BJ (cell line): Measurements from ENCODE around the gene SELENOO. TPM values are rescaled to one million over a fixed set of nuclear protein-coding genes. Genes with fewer than 3 reads are reported as not detected.
"Not testable (repeated sequence)": the region's sequence is repeated elsewhere in the genome, so short reads cannot be mapped to it uniquely, and the experiment has no call there.

Experiments used
- CTCF ChIA-PET: fragments of 350-600 bp; formaldehyde crosslinking; extraction: SDS; loops from one replicate; lab custom pipeline; 2021; ENCODE audit warnings: antibody characterized with exemption, inconsistent platforms; lab: Yijun Ruan, JAX
- POLR2A ChIA-PET: fragments of 300-600 bp; sonication (Branson Sonifier 250); formaldehyde crosslinking; extraction: SDS; loops from one replicate; lab custom pipeline; 2021; ENCODE audit warnings: antibody characterized with exemption; lab: Charles Lee
- DNase-seq: peaks from one replicate; pipeline ENCODE4 v3.0.0-alpha.2; 2011; ENCODE audit warnings: low read depth
- H3K27me3 ChIP-seq: 2 replicates; pipeline ENCODE4 v1.6.0; 2011; ENCODE audit warnings: low read length; ENCODE audit not compliant: control insufficient read depth, insufficient read depth
- H3K36me3 ChIP-seq: 2 replicates; pipeline ENCODE4 v1.5.1; 2011; ENCODE audit warnings: low read length; ENCODE audit not compliant: control insufficient read depth, insufficient read depth
- H3K4me3 ChIP-seq: 2 replicates; pipeline ENCODE4 v1.5.1; 2011; ENCODE audit warnings: low read depth, mild to moderate bottlenecking, control low read depth, low read length
- CTCF ChIP-seq: IDR thresholded peaks from 2 replicates; pipeline ENCODE4 v1.5.1; 2011; ENCODE audit warnings: low read depth, mild to moderate bottlenecking, control low read depth, inconsistent platforms, low read length, moderate library complexity; ENCODE audit not compliant: insufficient read depth
- polyA plus RNA-seq: library from polyadenylated mRNA; depleted of rRNA; stranded (reverse); fragments of >200 nt; gene quantifications from 2 replicates; pipeline ENCODE4 v1.2.3, GENCODE V29; 2011

The SELENOO gene
- polyA plus RNA-seq, 1 experiment = 16.7 TPM

GRCh38 chr22:50167689-50168489 is 32.9 kb upstream of the SELENOO start:
- TF ChIP-seq CTCF = no peak
- peaks cover 1% of the 10 kb centered on the region; the same call in 1 of the 2 replicates for H3K36me3 ChIP-seq
- POLR2A ChIA-PET = no interaction called here
- DNase-seq = no peak
- H3K27me3 ChIP-seq = no peaks in the 10 kb centered on the region
- no peak overlapping the region for H3K4me3 ChIP-seq
- CTCF ChIA-PET = no interaction called here

DNA sequence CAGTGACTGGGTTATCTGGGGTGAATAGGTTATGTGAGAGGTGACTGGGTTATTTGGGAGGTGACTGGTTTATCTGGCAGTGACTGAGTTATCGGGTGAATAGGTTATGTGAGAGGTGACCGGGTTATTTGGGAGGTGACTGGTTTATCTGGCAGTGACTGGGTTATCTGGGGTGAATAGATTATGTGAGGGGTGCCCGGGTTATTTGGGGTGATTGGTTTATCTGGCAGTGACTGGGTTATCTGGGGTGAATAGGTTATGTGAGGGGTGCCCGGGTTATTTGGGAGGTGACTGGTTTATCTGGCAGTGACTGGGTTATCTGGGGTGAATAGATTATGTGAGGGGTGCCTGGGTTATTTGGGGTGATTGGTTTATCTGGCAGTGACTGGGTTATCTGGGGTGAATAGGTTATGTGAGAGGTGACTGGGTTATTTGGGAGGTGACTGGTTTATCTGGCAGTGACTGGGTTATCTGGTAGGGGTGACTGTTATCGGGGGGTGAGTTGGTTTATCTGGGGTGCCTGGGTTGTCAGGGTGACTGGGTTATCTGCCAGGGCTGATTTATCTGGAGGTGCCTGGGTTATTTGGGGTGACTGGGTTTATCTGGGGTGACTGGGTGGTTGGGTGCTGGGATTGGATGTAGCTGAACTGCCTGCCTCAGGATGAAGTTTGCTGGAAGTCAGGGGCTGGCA is 32.2 kb upstream of the SELENOO start:
- DNase-seq, H3K36me3 ChIP-seq, H3K27me3 ChIP-seq, CTCF ChIA-PET, H3K4me3 ChIP-seq, POLR2A ChIA-PET: not testable (repeated sequence)

GRCh38 chr22:50169181-50169759 is 31.5 kb upstream of the SELENOO start:
- TF ChIP-seq CTCF = no peak
- ChIA-PET POLR2A (no interaction called here), CTCF (no interaction called here)
- peaks cover 1% of the 10 kb centered on the region; the same call in 1 of the 2 replicates for H3K36me3 ChIP-seq
- no peak for DNase-seq
- no peaks in the 10 kb centered on the region for H3K27me3 ChIP-seq
- H3K4me3 ChIP-seq = no peak overlapping the region; the same call in 1 of the 2 replicates

DNA sequence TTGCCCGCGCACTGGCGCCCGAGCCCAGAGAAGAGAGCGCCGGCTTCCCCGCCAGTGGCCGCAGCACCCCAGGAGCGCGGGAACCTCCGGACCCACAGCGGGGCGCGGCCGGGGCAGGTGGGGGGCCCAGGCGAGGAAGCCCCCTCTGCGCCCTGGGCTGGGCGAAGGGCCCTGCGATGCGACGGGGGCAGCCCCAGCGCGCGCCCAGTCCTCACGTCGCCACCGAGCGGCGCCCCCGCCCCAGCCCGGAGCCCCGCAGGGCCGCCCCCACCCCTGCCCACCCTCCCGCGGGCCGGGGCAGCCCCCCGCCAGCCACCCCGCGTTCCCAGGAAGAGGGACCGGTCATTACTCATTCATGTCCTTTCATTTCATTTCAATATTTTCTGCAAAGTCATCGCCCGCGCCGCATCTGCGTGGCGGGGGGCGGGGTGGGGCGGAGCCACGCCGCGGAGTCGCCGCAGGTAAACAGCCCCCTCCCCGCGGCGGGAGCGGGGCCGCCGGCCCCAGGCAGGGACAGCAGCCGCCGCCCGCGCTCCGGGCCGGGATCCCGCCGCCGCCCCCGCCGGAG is 31.0 kb upstream of the SELENOO start:
- peaks cover 1% of the 10 kb centered on the region; the same call in 1 of the 2 replicates for H3K36me3 ChIP-seq
- H3K27me3 ChIP-seq = no peaks in the 10 kb centered on the region
- CTCF ChIA-PET = no interaction called here
- DNase-seq = no peak
- TF ChIP-seq CTCF = no peak
- POLR2A ChIA-PET = no interaction called here
- H3K4me3 ChIP-seq = peak overlapping the region; percentile 46

- DNase-seq = no peak
- Histone ChIP-seq H3K4me3 (peak within 1 kb of the TSS; percentile 46), H3K36me3 (no peaks in the 10 kb centered on the region), H3K27me3 (no peaks in the 10 kb centered on the region)
- no peak for TF ChIP-seq CTCF
- POLR2A ChIA-PET = interaction anchor here (0.9 kb wide), 1 partner anchor 14 kb away, joined by 3 read pairs; no protein-coding TSS in a partner anchor
- CTCF ChIA-PET = no interaction called here
These were observed 30.1 kb upstream of the SELENOO start, which contains the start of gene PANX2 for GRCh38 chr22:50170453-50171318. PANX2 (plus strand) TSS chr22:50170731; CDS start chr22:50170731, 0 bp downstream.
